A549 (cell line): Measurements from ENCODE around the gene IHH. TPM values are rescaled to one million over a fixed set of nuclear protein-coding genes. Genes with fewer than 3 reads are reported as not detected.

Experiments
- ATAC-seq, 2 experiments: fragments of 200-7000 bp in 1 of 2; fragments of >200 bp in 1 of 2; cut with Nextera tagmentation in 1 of 2; cut with Tn5 transposase in 1 of 2; 3 replicates each; pipeline versions ENCODE4 v1.8.0 to v1.9.1; 2018 to 2020; ENCODE audit warnings: mild to moderate bottlenecking in 1 of 2, moderate library complexity in 1 of 2
- CTCF ChIA-PET: fragments of 300-600 bp; sonication (Branson Sonifier 250); formaldehyde crosslinking; extraction: SDS; loops from one replicate; lab custom pipeline; 2021; ENCODE audit warnings: antibody characterized with exemption, inconsistent platforms; lab: Yijun Ruan, JAX
- POLR2A ChIA-PET: fragments of 350-600 bp; formaldehyde crosslinking; extraction: SDS; loops from one replicate; lab custom pipeline; 2021; ENCODE audit warnings: antibody characterized with exemption, inconsistent platforms; lab: Yijun Ruan, JAX
- DNase-seq, 2 experiments: peaks; one replicate each; pipeline versions ENCODE4 v3.0.0 to v3.0.0-alpha.2; 2011 to 2016; ENCODE audit warnings: low read depth in 1 of 2, low spot score in 1 of 2
- FAIRE-seq: peaks from 2 replicates; lab custom pipeline; 2011; peaks lifted over from hg19 to GRCh38; lab: Jason Lieb, UNC
- H3K27ac ChIP-seq, 2 experiments: fragments of >200 bp; sonication (Bioruptor Twin); formaldehyde crosslinking; 3 replicates each; pipeline ENCODE4 v1.5.1; 2016 to 2017
- H3K4me1 ChIP-seq: fragments of >200 bp; sonication (Bioruptor Twin); formaldehyde crosslinking; 3 replicates; pipeline ENCODE4 v1.6.1; 2016
- H3K4me2 ChIP-seq: fragments of >200 bp; sonication (Bioruptor Twin); formaldehyde crosslinking; 3 replicates; pipeline ENCODE4 v1.6.1; 2016
- H3K4me3 ChIP-seq: fragments of >200 bp; sonication (Bioruptor Twin); formaldehyde crosslinking; 3 replicates; pipeline ENCODE4 v1.5.1; 2016
- H3K9me3 ChIP-seq: fragments of >200 bp; sonication (Bioruptor Twin); formaldehyde crosslinking; 3 replicates; pipeline ENCODE4 v1.6.1; 2016
- ATOH8 ChIP-seq: fragments of 250-450 bp; sonication (Bioruptor Pico); IDR thresholded peaks from 2 replicates; pipeline ENCODE4 v1.5.0; 2020; ENCODE audit warnings: low read depth, mild to moderate bottlenecking, moderate library complexity
- CBX2 ChIP-seq: fragments of 200-600 bp; sonication (generic); IDR thresholded peaks from 2 replicates; pipeline ENCODE4 v1.6.1; 2016; ENCODE audit warnings: low read depth, mild to moderate bottlenecking, borderline replicate concordance
- CBX8 ChIP-seq: fragments of 200-600 bp; sonication (generic); IDR thresholded peaks from 2 replicates; pipeline ENCODE4 v1.6.1; 2016
- CEBPB ChIP-seq, 2 experiments: fragments of >200 bp in 1 of 2; sonication (Bioruptor Twin) in 1 of 2; formaldehyde crosslinking in 1 of 2; IDR thresholded peaks; 2 replicates each; pipeline ENCODE4 v1.6.1; 2012 to 2016
- CHD2 ChIP-seq: fragments of 150-350 bp; IDR thresholded peaks from 2 replicates; pipeline ENCODE4 v1.6.1; 2014; ENCODE audit warnings: low read length; ENCODE audit not compliant: partially characterized antibody
- CHD4 ChIP-seq: fragments of 200-600 bp; sonication (generic); IDR thresholded peaks from 2 replicates; pipeline ENCODE4 v1.6.1; 2016; ENCODE audit warnings: antibody characterized with exemption, mild to moderate bottlenecking, borderline replicate concordance
- ELK1 ChIP-seq: fragments of 150-350 bp; IDR thresholded peaks from 2 replicates; pipeline ENCODE4 v1.6.1; 2014; ENCODE audit warnings: low read depth, mild to moderate bottlenecking, low read length
- EP300 ChIP-seq, 2 experiments: fragments of >200 bp; sonication (Bioruptor Twin); formaldehyde crosslinking; IDR thresholded peaks; 2 replicates in 1 of 2; 3 replicates in 1 of 2; pipeline ENCODE4 v1.6.1; 2016 to 2017
- ESRRA ChIP-seq: fragments of 150-350 bp; IDR thresholded peaks from 2 replicates; pipeline ENCODE4 v1.6.1; 2014; ENCODE audit warnings: mild to moderate bottlenecking, low read length, borderline replicate concordance
- FOSB ChIP-seq: fragments of 250-450 bp; sonication (Bioruptor Pico); IDR thresholded peaks from 2 replicates; pipeline ENCODE4 v1.5.0; 2020; ENCODE audit warnings: mild to moderate bottlenecking, moderate library complexity
- HDAC2 ChIP-seq: fragments of 200-600 bp; sonication (generic); IDR thresholded peaks from 2 replicates; pipeline ENCODE4 v1.6.1; 2016
- JUNB ChIP-seq: fragments of >200 bp; sonication (Bioruptor Twin); formaldehyde crosslinking; IDR thresholded peaks from 2 replicates; pipeline ENCODE4 v1.6.1; 2016
- KDM1A ChIP-seq: fragments of 200-600 bp; sonication (generic); IDR thresholded peaks from 2 replicates; pipeline ENCODE4 v1.6.1; 2016; ENCODE audit warnings: low read depth, mild to moderate bottlenecking
- MAFK ChIP-seq: fragments of 450-650 bp; IDR thresholded peaks from 2 replicates; pipeline ENCODE4 v1.6.1; 2014; ENCODE audit not compliant: partially characterized antibody
- MAZ ChIP-seq: fragments of 150-350 bp; IDR thresholded peaks from 2 replicates; pipeline ENCODE4 v1.6.1; 2014; ENCODE audit warnings: antibody characterized with exemption, low read depth, low read length, borderline replicate concordance
- MYC ChIP-seq: IDR thresholded peaks from 2 replicates; pipeline ENCODE4 v1.6.1; 2012; ENCODE audit warnings: mild to moderate bottlenecking, inconsistent platforms, low read length, improper control_type of control experiment, borderline replicate concordance
- NPAS2 ChIP-seq: fragments of 250-450 bp; sonication (Bioruptor Pico); IDR thresholded peaks from 2 replicates; pipeline ENCODE4 v1.8.0; 2022; ENCODE audit warnings: mild to moderate bottlenecking, moderate library complexity, borderline replicate concordance
- PHF8 ChIP-seq: fragments of 200-600 bp; sonication (generic); IDR thresholded peaks from 2 replicates; pipeline ENCODE4 v1.6.1; 2016; ENCODE audit warnings: low read depth, mild to moderate bottlenecking, antibody characterized with exemption, moderate library complexity, borderline replicate concordance
- RCOR1 ChIP-seq: fragments of 150-350 bp; IDR thresholded peaks from 2 replicates; pipeline ENCODE4 v1.6.1; 2014; ENCODE audit warnings: antibody characterized with exemption, low read length, low read depth
- REST ChIP-seq: fragments of 200-600 bp; sonication (generic); IDR thresholded peaks from 2 replicates; pipeline ENCODE4 v1.6.1; 2016; ENCODE audit warnings: antibody characterized with exemption, mild to moderate bottlenecking, moderate library complexity
- RNF2 ChIP-seq: fragments of 200-600 bp; sonication (generic); IDR thresholded peaks from 2 replicates; pipeline ENCODE4 v1.6.1; 2016; ENCODE audit warnings: low read depth, mild to moderate bottlenecking, antibody characterized with exemption, moderate library complexity, borderline replicate concordance
- SMC3 ChIP-seq: fragments of >200 bp; sonication (Bioruptor Twin); formaldehyde crosslinking; IDR thresholded peaks from 3 replicates; pipeline ENCODE4 v1.6.1; 2018; ENCODE audit warnings: inconsistent platforms
- TP53 ChIP-seq: fragments of 250-450 bp; sonication (Bioruptor Pico); IDR thresholded peaks from 2 replicates; pipeline ENCODE4 v1.5.0; 2021; ENCODE audit warnings: mild to moderate bottlenecking, moderate library complexity
- USF2 ChIP-seq: fragments of 450-650 bp; IDR thresholded peaks from 2 replicates; pipeline ENCODE4 v1.6.1; 2014; ENCODE audit warnings: antibody characterized with exemption
- ZFP36 ChIP-seq: fragments of 450-650 bp; IDR thresholded peaks from 2 replicates; pipeline ENCODE4 v1.6.1; 2014; ENCODE audit warnings: borderline replicate concordance; ENCODE audit not compliant: partially characterized antibody
- WGBS: methylation state at CpG from one replicate; pipeline ENCODE4 v1.1.6; 2017; ENCODE audit errors: missing lambda C conversion rate; 5-methylcytosine and 5-hydroxymethylcytosine counted together
- polyA plus RNA-seq, 4 experiments: library from polyadenylated mRNA; depleted of rRNA in 3 of 4; stranded (reverse); fragments of >200 nt; fragmentation: RNase III in 1 of 4; extraction: RNeasy Plus Mini Kit Qiagen cat#74134 plus additional on column Dnase treatment in 1 of 4; gene quantifications; 2 replicates in 3 of 4; 3 replicates in 1 of 4; pipeline ENCODE4 v1.2.3, GENCODE V29; 2011 to 2017

The IHH gene
- polyA plus RNA-seq, 2 of the 4 experiments (the other 2 are of a cell fraction), result 0.13 TPM; not detected in 1

- FAIRE-seq (no peak), DNase-seq (no peak), ATAC-seq (no peak)
- WGBS, result 54% methylated on average over 9 of the region's 9 CpGs
- H3K4me3 ChIP-seq, result no peak overlapping the region
- CTCF ChIA-PET, result interaction anchor here (1.3 to 12.2 kb wide), 12 partner anchors 10 to 474 kb away, joined by 4 to 332 read pairs (median 30); partner anchors contain the start of genes CRYBA2 and NHEJ1
- peaks cover 26% of the 10 kb centered on the region for H3K4me1 ChIP-seq
- H3K9me3 ChIP-seq, result no peaks in the 10 kb centered on the region
- H3K4me2 ChIP-seq, result no peak overlapping the region
- H3K27ac ChIP-seq, result no peak overlapping the region
- POLR2A ChIA-PET, result no interaction called here
- TF ChIP-seq MAFK, result no peak
- TF ChIP-seq ATOH8, result no peak
- no peak for TF ChIP-seq PHF8
- TF ChIP-seq CBX8, result no peak
- TF ChIP-seq SMC3, result no peak
- no peak for TF ChIP-seq NPAS2 (CRISPR knock-in tag)
- no peak for TF ChIP-seq MAZ
- no peak for TF ChIP-seq CHD4
- no peak for TF ChIP-seq TP53 (CRISPR knock-in tag)
- TF ChIP-seq JUNB, result no peak
- TF ChIP-seq EP300 (IDR thresholded peaks at IDR 0.05), result no peak
- TF ChIP-seq MYC, result no peak
Measured at GRCh38 chr2:219056176-219056895, 4.4 kb downstream of the IHH start.

- DNase-seq (no peak), ATAC-seq (no peak), FAIRE-seq (no peak)
- no peak overlapping the region for H3K4me3 ChIP-seq
- H3K27ac ChIP-seq, result no peak overlapping the region
- H3K4me1 ChIP-seq, result peaks cover 22% of the 10 kb centered on the region
- no peak overlapping the region for H3K4me2 ChIP-seq
- POLR2A ChIA-PET, result no interaction called here
- CTCF ChIA-PET, result interaction anchor here (1.0 to 12.2 kb wide), 12 partner anchors 8 to 475 kb away, joined by 4 to 332 read pairs (median 22); partner anchors contain the start of genes CRYBA2 and NHEJ1
- H3K9me3 ChIP-seq, result no peaks in the 10 kb centered on the region
- TF ChIP-seq MYC (no peak), ELK1 (no peak), JUNB (no peak), FOSB (CRISPR knock-in tag) (no peak), RNF2 (no peak), USF2 (no peak), ESRRA (no peak), RCOR1 (no peak), CEBPB (IDR thresholded peaks at IDR 0.05) (no peak), ZFP36 (no peak), REST (no peak), CHD2 (no peak), CBX2 (no peak), KDM1A (no peak), HDAC2 (no peak)
- 74% methylated on average over 32 of the region's 43 CpGs for WGBS
Measured at GRCh38 chr2:219054956-219055903, 5.5 kb downstream of the IHH start.
